Inflammatory macrophage treated with lipopolysaccharide for 1 hour (primary cell): ENCODE data around the gene SLC46A2.

Experiments used
- DNase-seq, 2 donors: peaks; one replicate each; pipeline ENCODE4 v3.0.0-alpha.2; 2020 to 2022

Gene SLC46A2

GRCh38 chr9:112890106-112891081 is at the start of gene SLC46A2:
Gene SLC46A2, minus strand, starts transcription at chr9:112890876. Its CDS starts 195 bp downstream, at chr9:112890681.
- peak; percentile 45 to 52 for DNase-seq

GRCh38 chr9:112939418-112939817 is 48.7 kb upstream of the SLC46A2 start:
- no peak for DNase-seq

- DNase-seq: no peak
Observed at GRCh38 chr9:112933696-112934095, 43.0 kb upstream of the SLC46A2 start.

GRCh38 chr9:112925058-112925641 is 34.5 kb upstream of the SLC46A2 start:
- peak; percentile 36 to 46 for DNase-seq

- peak; percentile 36 to 60 for DNase-seq
Observed at GRCh38 chr9:112921549-112921948, 30.9 kb upstream of the SLC46A2 start.

- no peak for DNase-seq
Observed at GRCh38 chr9:112917987-112918362, 27.3 kb upstream of the SLC46A2 start.

GRCh38 chr9:112917047-112917986 is 26.6 kb upstream of the SLC46A2 start:
- DNase-seq: no peak

- no peak for DNase-seq
Observed at GRCh38 chr9:112914524-112914923, 23.8 kb upstream of the SLC46A2 start.

GRCh38 chr9:112913326-112913725 is 22.6 kb upstream of the SLC46A2 start:
- no peak for DNase-seq

GRCh38 chr9:112912636-112913035 is 22.0 kb upstream of the SLC46A2 start:
- DNase-seq: no peak

- DNase-seq: no peak
Observed at GRCh38 chr9:112911736-112912135, 21.1 kb upstream of the SLC46A2 start.

- peak in 1 of 2 donors; percentile 21 for DNase-seq
Observed at GRCh38 chr9:112905084-112905483, 14.4 kb upstream of the SLC46A2 start.

GRCh38 chr9:112900901-112901300 is 10.2 kb upstream of the SLC46A2 start:
- no peak for DNase-seq

- no peak for DNase-seq
Observed at GRCh38 chr9:112900488-112900887, 9.8 kb upstream of the SLC46A2 start.

GRCh38 chr9:112898872-112899311 is 8.2 kb upstream of the SLC46A2 start:
- peak; percentile 52 to 76 for DNase-seq

GRCh38 chr9:112896131-112896530 is 5.5 kb upstream of the SLC46A2 start:
- peak; percentile 25 to 41 for DNase-seq

GRCh38 chr9:112894699-112895098 is 4.0 kb upstream of the SLC46A2 start:
- peak; percentile 89 to 91 for DNase-seq

- peak; percentile 51 to 73 for DNase-seq
Observed at GRCh38 chr9:112894041-112894440, 3.4 kb upstream of the SLC46A2 start.

- DNase-seq: peak; percentile 57 to 87
Observed at GRCh38 chr9:112892981-112893380, 2.3 kb upstream of the SLC46A2 start.

- DNase-seq: no peak
Observed at GRCh38 chr9:112891521-112891920, 845 bp upstream of the SLC46A2 start.

- peak; percentile 65 to 74 for DNase-seq
Observed at GRCh38 chr9:112887381-112887780, 3.3 kb downstream of the SLC46A2 start.

- DNase-seq: no peak
Observed at GRCh38 chr9:112886351-112886750, 4.3 kb downstream of the SLC46A2 start.

GRCh38 chr9:112885324-112885723 is 5.4 kb downstream of the SLC46A2 start:
- DNase-seq: no peak
